Liver (tissue), 9 donors: ENCODE data around the gene DNMT3A. TPM values are rescaled to one million over a fixed set of nuclear protein-coding genes. Genes with fewer than 3 reads are reported as not detected.

Experiments
- DNase-seq: peaks from one replicate; pipeline ENCODE4 v3.0.0-alpha.2; 2017; ENCODE audit warnings: low spot score
- H3K27ac ChIP-seq, 2 donors: one replicate each; pipeline ENCODE4 v1.7.0; 2013; ENCODE audit warnings: inconsistent platforms in 2 of 2, low read length in 2 of 2, control low read depth in 1 of 2, low read depth in 1 of 2, mild to moderate bottlenecking in 1 of 2
- H3K27me3 ChIP-seq, 4 donors: one replicate each; pipeline versions ENCODE4 v1.6.1 to v1.7.0; 2013; ENCODE audit warnings: low read length in 3 of 4, inconsistent platforms in 1 of 4, mild to moderate bottlenecking in 1 of 4, moderate library complexity in 1 of 4; ENCODE audit not compliant: control insufficient read depth in 4 of 4, insufficient read depth in 4 of 4
- H3K36me3 ChIP-seq, 4 donors: one replicate each; pipeline versions ENCODE4 v1.6.1 to v1.7.0; 2013; ENCODE audit warnings: low read length in 3 of 4, mild to moderate bottlenecking in 3 of 4, low read depth in 1 of 4, moderate library complexity in 1 of 4; ENCODE audit not compliant: control insufficient read depth in 4 of 4, insufficient read depth in 3 of 4
- H3K4me1 ChIP-seq, 4 donors: one replicate each; pipeline versions ENCODE4 v1.6.1 to v1.7.0; 2013; ENCODE audit warnings: low read length in 3 of 4, mild to moderate bottlenecking in 3 of 4, moderate library complexity in 1 of 4; ENCODE audit not compliant: control insufficient read depth in 4 of 4, insufficient read depth in 4 of 4
- H3K4me3 ChIP-seq, 3 donors: one replicate each; pipeline versions ENCODE4 v1.6.1 to v1.7.0; 2013; ENCODE audit warnings: low read length in 3 of 3, control low read depth in 1 of 3, low read depth in 1 of 3, mild to moderate bottlenecking in 1 of 3
- H3K9ac ChIP-seq, 2 donors: one replicate each; pipeline ENCODE4 v1.7.0; 2013; ENCODE audit warnings: low read length in 2 of 2, mild to moderate bottlenecking in 2 of 2, moderate library complexity in 2 of 2, control low read depth in 1 of 2, low read depth in 1 of 2
- H3K9me3 ChIP-seq, 4 donors: one replicate each; pipeline versions ENCODE4 v1.6.1 to v1.7.0; 2013; ENCODE audit warnings: low read length in 3 of 4; ENCODE audit not compliant: control insufficient read depth in 4 of 4
- EGR1 ChIP-seq, 2 donors: IDR thresholded peaks; 2 replicates each; pipeline ENCODE4 v1.6.1; 2016 to 2018; ENCODE audit warnings: antibody characterized with exemption in 2 of 2, low read depth in 2 of 2
- FOXA1 ChIP-seq: IDR thresholded peaks from 2 replicates; pipeline ENCODE4 v1.6.1; 2016; ENCODE audit warnings: antibody characterized with exemption
- FOXA2 ChIP-seq: IDR thresholded peaks from 2 replicates; pipeline ENCODE4 v1.6.1; 2016; ENCODE audit warnings: antibody characterized with exemption
- GABPA ChIP-seq, 2 donors: IDR thresholded peaks in 1 of 2; conservative IDR thresholded peaks in 1 of 2; 2 replicates each; pipeline ENCODE4 v1.6.1; 2016; ENCODE audit warnings: antibody characterized with exemption in 2 of 2, mild to moderate bottlenecking in 1 of 2, moderate library complexity in 1 of 2
- HNF4A ChIP-seq, 2 donors: conservative IDR thresholded peaks; 2 replicates each; pipeline ENCODE4 v1.6.1; 2016; ENCODE audit warnings: antibody characterized with exemption in 2 of 2, mild to moderate bottlenecking in 2 of 2
- HNF4G ChIP-seq: IDR thresholded peaks from 2 replicates; pipeline ENCODE4 v1.6.1; 2016; ENCODE audit warnings: antibody characterized with exemption
- JUND ChIP-seq, 2 donors: IDR thresholded peaks; 2 replicates each; pipeline ENCODE4 v1.6.1; 2016; ENCODE audit warnings: antibody characterized with exemption in 2 of 2
- RAD21 ChIP-seq, 2 donors: IDR thresholded peaks; 2 replicates each; pipeline ENCODE4 v1.6.1; 2016; ENCODE audit warnings: antibody characterized with exemption in 2 of 2, mild to moderate bottlenecking in 2 of 2
- RXRA ChIP-seq, 2 donors: IDR thresholded peaks; 2 replicates each; pipeline ENCODE4 v1.6.1; 2017 to 2018; ENCODE audit warnings: antibody characterized with exemption in 2 of 2, mild to moderate bottlenecking in 1 of 2
- SP1 ChIP-seq: IDR thresholded peaks from 2 replicates; pipeline ENCODE4 v1.6.1; 2018; ENCODE audit warnings: antibody characterized with exemption, mild to moderate bottlenecking
- TAF1 ChIP-seq: conservative IDR thresholded peaks from 2 replicates; pipeline ENCODE4 v1.6.1; 2016; ENCODE audit warnings: antibody characterized with exemption, mild to moderate bottlenecking
- YY1 ChIP-seq: IDR thresholded peaks from 2 replicates; pipeline ENCODE4 v1.6.1; 2016; ENCODE audit warnings: antibody characterized with exemption, mild to moderate bottlenecking
- WGBS: extraction: QIAGEN DNeasy Blood & Tissue Kit; methylation state at CpG from one replicate; pipeline ENCODE4 v1.1.7; 2013; 5-methylcytosine and 5-hydroxymethylcytosine counted together
- polyA plus RNA-seq, 2 donors: library from polyadenylated mRNA; stranded (reverse) in 1 of 2; unstranded in 1 of 2; fragments of 200-250 nt in 1 of 2; fragments of >200 nt in 1 of 2; fragmentation: Nextera tagmentation in 1 of 2; extraction: Ambion mirVana in 1 of 2; gene quantifications; one replicate each; pipeline versions ENCODE4 v1.2.1 to v1.2.3, GENCODE V29; 2013 to 2015
- total RNA-seq, 2 donors: library from RNA; depleted of rRNA; stranded (reverse); fragments of >200 nt; gene quantifications; one replicate each; pipeline ENCODE4 v1.2.3, GENCODE V29; 2014
- TF ChIP-seq, protein P1 (sequence below): IDR thresholded peaks from 2 replicates; pipeline ENCODE4 v1.6.1; 2016; ENCODE audit warnings: antibody characterized with exemption, mild to moderate bottlenecking
- TF ChIP-seq, protein P2 (sequence below): IDR thresholded peaks from 2 replicates; pipeline ENCODE4 v1.6.1; 2016; ENCODE audit warnings: antibody characterized with exemption
- TF ChIP-seq, protein P3 (sequence below): fragments of 150-350 bp; IDR thresholded peaks from 2 replicates; pipeline ENCODE4 v1.5.1; 2017; ENCODE audit warnings: improper control_type of control experiment, low read depth, low read length; ENCODE audit not compliant: missing input control
- TF ChIP-seq, protein P4 (sequence below): IDR thresholded peaks from 2 replicates; pipeline ENCODE4 v1.6.1; 2016; ENCODE audit warnings: antibody characterized with exemption
- TF ChIP-seq, protein P5 (sequence below): IDR thresholded peaks from 2 replicates; pipeline ENCODE4 v1.6.1; 2016; ENCODE audit warnings: antibody characterized with exemption
- donor health status: healthy.
- donor health status: healthy.
- donor health status: healthy.
- donor health status: healthy.
- donor health status: healthy.

The DNMT3A gene
- total and polyA plus RNA-seq, 4 donors = 3.5 to 24.2 (median 8.1) TPM

DNA sequence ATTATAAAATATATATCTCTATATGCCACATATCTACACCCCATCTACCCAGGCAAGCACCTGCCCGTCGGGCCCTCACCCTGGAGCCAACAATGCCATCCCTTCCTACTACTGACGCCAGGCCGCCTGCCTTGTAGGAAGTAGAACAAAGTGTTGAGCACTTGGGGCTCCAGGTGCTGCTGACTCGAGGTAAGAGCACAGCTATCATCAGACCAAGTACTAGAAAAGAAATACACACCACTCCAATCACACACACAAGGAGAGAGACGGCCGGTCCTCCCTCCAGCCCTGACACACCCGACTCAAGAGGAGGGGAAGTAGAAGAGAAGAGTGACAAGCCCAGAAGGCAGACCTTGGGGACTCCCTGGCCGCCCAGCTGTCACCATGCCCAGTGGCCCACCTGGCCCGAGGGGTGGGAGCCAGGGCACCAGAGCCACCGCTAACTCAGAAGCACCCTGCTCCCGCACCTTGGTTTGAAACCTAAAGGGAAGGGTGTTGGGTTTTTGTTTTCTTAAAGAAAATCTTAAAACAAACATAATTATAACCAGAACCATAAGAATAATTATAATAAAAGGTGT lies 109.4 kb downstream of the DNMT3A start:
- TF ChIP-seq HNF4G (no peak), RAD21 (IDR thresholded peaks at IDR 0.05) (no peak), GABPA (IDR thresholded peaks at IDR 0.05 in 1 of 2, conservative IDR thresholded peaks at IDR 0.05 in 1 of 2) (no peak), FOXA2 (no peak), TAF1 (no peak), YY1 (no peak), HNF4A (conservative IDR thresholded peaks at IDR 0.05) (no peak), RXRA (IDR thresholded peaks at IDR 0.05) (no peak), JUND (IDR thresholded peaks at IDR 0.05) (no peak), EGR1 (IDR thresholded peaks at IDR 0.05; ENCODE audit: low read depth in 2 of 2) (no peak), FOXA1 (no peak), SP1 (no peak)
- TF ChIP-seq, protein P1, sequence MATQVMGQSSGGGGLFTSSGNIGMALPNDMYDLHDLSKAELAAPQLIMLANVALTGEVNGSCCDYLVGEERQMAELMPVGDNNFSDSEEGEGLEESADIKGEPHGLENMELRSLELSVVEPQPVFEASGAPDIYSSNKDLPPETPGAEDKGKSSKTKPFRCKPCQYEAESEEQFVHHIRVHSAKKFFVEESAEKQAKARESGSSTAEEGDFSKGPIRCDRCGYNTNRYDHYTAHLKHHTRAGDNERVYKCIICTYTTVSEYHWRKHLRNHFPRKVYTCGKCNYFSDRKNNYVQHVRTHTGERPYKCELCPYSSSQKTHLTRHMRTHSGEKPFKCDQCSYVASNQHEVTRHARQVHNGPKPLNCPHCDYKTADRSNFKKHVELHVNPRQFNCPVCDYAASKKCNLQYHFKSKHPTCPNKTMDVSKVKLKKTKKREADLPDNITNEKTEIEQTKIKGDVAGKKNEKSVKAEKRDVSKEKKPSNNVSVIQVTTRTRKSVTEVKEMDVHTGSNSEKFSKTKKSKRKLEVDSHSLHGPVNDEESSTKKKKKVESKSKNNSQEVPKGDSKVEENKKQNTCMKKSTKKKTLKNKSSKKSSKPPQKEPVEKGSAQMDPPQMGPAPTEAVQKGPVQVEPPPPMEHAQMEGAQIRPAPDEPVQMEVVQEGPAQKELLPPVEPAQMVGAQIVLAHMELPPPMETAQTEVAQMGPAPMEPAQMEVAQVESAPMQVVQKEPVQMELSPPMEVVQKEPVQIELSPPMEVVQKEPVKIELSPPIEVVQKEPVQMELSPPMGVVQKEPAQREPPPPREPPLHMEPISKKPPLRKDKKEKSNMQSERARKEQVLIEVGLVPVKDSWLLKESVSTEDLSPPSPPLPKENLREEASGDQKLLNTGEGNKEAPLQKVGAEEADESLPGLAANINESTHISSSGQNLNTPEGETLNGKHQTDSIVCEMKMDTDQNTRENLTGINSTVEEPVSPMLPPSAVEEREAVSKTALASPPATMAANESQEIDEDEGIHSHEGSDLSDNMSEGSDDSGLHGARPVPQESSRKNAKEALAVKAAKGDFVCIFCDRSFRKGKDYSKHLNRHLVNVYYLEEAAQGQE = no peak
- TF ChIP-seq, protein P2, sequence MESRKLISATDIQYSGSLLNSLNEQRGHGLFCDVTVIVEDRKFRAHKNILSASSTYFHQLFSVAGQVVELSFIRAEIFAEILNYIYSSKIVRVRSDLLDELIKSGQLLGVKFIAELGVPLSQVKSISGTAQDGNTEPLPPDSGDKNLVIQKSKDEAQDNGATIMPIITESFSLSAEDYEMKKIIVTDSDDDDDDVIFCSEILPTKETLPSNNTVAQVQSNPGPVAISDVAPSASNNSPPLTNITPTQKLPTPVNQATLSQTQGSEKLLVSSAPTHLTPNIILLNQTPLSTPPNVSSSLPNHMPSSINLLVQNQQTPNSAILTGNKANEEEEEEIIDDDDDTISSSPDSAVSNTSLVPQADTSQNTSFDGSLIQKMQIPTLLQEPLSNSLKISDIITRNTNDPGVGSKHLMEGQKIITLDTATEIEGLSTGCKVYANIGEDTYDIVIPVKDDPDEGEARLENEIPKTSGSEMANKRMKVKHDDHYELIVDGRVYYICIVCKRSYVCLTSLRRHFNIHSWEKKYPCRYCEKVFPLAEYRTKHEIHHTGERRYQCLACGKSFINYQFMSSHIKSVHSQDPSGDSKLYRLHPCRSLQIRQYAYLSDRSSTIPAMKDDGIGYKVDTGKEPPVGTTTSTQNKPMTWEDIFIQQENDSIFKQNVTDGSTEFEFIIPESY = no peak
- TF ChIP-seq, protein P3, sequence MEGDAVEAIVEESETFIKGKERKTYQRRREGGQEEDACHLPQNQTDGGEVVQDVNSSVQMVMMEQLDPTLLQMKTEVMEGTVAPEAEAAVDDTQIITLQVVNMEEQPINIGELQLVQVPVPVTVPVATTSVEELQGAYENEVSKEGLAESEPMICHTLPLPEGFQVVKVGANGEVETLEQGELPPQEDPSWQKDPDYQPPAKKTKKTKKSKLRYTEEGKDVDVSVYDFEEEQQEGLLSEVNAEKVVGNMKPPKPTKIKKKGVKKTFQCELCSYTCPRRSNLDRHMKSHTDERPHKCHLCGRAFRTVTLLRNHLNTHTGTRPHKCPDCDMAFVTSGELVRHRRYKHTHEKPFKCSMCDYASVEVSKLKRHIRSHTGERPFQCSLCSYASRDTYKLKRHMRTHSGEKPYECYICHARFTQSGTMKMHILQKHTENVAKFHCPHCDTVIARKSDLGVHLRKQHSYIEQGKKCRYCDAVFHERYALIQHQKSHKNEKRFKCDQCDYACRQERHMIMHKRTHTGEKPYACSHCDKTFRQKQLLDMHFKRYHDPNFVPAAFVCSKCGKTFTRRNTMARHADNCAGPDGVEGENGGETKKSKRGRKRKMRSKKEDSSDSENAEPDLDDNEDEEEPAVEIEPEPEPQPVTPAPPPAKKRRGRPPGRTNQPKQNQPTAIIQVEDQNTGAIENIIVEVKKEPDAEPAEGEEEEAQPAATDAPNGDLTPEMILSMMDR = no peak
- TF ChIP-seq, protein P4, sequence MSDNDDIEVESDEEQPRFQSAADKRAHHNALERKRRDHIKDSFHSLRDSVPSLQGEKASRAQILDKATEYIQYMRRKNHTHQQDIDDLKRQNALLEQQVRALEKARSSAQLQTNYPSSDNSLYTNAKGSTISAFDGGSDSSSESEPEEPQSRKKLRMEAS = no peak
- TF ChIP-seq, protein P5, sequence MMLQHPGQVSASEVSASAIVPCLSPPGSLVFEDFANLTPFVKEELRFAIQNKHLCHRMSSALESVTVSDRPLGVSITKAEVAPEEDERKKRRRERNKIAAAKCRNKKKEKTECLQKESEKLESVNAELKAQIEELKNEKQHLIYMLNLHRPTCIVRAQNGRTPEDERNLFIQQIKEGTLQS = no peak
- DNase-seq = no peak
- H3K4me3 ChIP-seq = no peak overlapping the region
- peaks cover 0 to 4% (median 0%) of the 10 kb centered on the region in 4 donors for H3K4me1 ChIP-seq
- no peak overlapping the region for H3K27ac ChIP-seq
- no peak overlapping the region for H3K9ac ChIP-seq
- no peaks in the 10 kb centered on the region for H3K27me3 ChIP-seq
- 90% methylated on average over 12 of the region's 12 CpGs for WGBS
- H3K9me3 ChIP-seq = no peaks in the 10 kb centered on the region
- H3K36me3 ChIP-seq = peaks cover 8 to 47% (median 26%) of the 10 kb centered on the region in 4 donors
